ENCODE results near the gene POM121C.
"Not testable (repeated sequence)": the region's sequence is repeated elsewhere in the genome, so short reads cannot be mapped to it uniquely, and the experiment has no call there.

DNA sequence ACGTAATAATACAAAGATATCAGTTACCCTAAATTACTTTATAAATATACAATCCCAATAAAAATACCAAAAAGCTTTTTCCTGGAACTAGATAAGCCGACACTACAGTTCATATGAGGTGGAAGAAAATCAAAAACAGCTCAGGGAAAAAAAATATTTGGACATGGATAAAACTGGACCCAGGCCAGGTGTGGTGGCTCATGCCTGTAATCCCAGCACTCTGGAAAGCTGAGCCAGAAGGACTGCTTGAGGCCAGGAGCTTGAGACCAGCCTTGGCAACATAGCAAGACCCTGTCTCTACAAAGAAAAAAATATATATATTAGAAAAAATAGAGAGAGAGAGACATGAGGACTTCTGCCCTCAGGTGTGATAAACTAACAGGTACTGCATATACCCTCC lies 32.7 kb upstream of the POM121C start:
- TF ChIP-seq SPEN (CRISPR knock-in tag; IDR thresholded peaks at IDR 0.05; ENCODE audit: low read depth); KAT2B (IDR thresholded peaks at IDR 0.05; ENCODE audit: borderline replicate concordance, low read depth, low read length); RBM22 (optimal IDR thresholded peaks at IDR 0.05; ENCODE audit: low read length); NFYB (CRISPR knock-in tag; IDR thresholded peaks at IDR 0.05): not testable (repeated sequence)
- TF ChIP-seq, protein P1, sequence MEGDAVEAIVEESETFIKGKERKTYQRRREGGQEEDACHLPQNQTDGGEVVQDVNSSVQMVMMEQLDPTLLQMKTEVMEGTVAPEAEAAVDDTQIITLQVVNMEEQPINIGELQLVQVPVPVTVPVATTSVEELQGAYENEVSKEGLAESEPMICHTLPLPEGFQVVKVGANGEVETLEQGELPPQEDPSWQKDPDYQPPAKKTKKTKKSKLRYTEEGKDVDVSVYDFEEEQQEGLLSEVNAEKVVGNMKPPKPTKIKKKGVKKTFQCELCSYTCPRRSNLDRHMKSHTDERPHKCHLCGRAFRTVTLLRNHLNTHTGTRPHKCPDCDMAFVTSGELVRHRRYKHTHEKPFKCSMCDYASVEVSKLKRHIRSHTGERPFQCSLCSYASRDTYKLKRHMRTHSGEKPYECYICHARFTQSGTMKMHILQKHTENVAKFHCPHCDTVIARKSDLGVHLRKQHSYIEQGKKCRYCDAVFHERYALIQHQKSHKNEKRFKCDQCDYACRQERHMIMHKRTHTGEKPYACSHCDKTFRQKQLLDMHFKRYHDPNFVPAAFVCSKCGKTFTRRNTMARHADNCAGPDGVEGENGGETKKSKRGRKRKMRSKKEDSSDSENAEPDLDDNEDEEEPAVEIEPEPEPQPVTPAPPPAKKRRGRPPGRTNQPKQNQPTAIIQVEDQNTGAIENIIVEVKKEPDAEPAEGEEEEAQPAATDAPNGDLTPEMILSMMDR (CRISPR knock-in tag; IDR thresholded peaks at IDR 0.05): not testable (repeated sequence)
- TF ChIP-seq, protein P2, sequence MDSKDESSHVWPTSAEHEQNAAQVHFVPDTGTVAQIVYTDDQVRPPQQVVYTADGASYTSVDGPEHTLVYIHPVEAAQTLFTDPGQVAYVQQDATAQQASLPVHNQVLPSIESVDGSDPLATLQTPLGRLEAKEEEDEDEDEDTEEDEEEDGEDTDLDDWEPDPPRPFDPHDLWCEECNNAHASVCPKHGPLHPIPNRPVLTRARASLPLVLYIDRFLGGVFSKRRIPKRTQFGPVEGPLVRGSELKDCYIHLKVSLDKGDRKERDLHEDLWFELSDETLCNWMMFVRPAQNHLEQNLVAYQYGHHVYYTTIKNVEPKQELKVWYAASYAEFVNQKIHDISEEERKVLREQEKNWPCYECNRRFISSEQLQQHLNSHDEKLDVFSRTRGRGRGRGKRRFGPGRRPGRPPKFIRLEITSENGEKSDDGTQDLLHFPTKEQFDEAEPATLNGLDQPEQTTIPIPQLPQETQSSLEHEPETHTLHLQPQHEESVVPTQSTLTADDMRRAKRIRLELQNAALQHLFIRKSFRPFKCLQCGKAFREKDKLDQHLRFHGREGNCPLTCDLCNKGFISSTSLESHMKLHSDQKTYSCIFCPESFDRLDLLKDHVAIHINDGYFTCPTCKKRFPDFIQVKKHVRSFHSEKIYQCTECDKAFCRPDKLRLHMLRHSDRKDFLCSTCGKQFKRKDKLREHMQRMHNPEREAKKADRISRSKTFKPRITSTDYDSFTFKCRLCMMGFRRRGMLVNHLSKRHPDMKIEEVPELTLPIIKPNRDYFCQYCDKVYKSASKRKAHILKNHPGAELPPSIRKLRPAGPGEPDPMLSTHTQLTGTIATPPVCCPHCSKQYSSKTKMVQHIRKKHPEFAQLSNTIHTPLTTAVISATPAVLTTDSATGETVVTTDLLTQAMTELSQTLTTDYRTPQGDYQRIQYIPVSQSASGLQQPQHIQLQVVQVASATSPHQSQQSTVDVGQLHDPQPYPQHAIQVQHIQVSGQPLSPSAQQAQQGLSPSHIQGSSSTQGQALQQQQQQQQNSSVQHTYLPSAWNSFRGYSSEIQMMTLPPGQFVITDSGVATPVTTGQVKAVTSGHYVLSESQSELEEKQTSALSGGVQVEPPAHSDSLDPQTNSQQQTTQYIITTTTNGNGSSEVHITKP (CRISPR knock-in tag; IDR thresholded peaks at IDR 0.05; ENCODE audit: low read depth): not testable (repeated sequence)

Data from HepG2 (cell line).